ENCODE data around the gene MRPL42. TPM values are rescaled to one million over a fixed set of nuclear protein-coding genes. Genes with fewer than 3 reads are reported as not detected.
"Not testable (repeated sequence)": the region's sequence is repeated elsewhere in the genome, so short reads cannot be mapped to it uniquely, and the experiment has no call there.

The MRPL42 gene
- total RNA-seq, 1 donor from 2014 or later = 44.6 TPM

DNA sequence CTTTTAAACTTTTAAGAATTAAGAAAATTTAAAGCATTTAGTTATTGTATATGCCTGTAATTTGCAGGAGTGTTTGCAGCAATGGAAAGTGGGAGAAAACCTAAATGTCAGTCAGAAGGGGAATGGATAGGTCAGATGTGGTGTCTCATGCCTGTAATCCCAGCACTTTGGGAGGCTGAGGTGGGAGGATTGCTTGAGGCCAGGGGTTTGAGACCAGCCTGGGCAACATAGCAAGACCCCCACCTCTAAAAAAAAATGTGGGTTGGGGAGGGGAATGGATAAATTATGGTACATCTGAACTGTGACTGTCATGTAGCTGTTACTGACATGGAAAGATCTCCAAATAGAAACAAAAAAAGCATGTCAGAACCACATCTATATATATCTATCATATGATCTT, 2.1 kb downstream of the MRPL42 start:
- Mint-ChIP-seq H3K36me3 (ENCODE audit: low read depth) (peaks cover 37% of the 10 kb centered on the region), H3K4me3 (no peak overlapping the region), H3K4me1 (peaks cover 23% of the 10 kb centered on the region), H3K27me3 (no peaks in the 10 kb centered on the region), H3K27ac (no peak overlapping the region), H3K9me3 (no peaks in the 10 kb centered on the region)
- ChIA-PET CTCF (interaction anchor here (0.6 to 1.3 kb wide), 2 partner anchors 33 to 633 kb away, joined by 3 read pairs; no protein-coding TSS in a partner anchor), POLR2A (no interaction called here)
- ATAC-seq (ENCODE audit: low read depth) = no peak
- no peak for DNase-seq
- intact Hi-C loops (cut with micrococcal nuclease) = loop anchor here (5.0 kb wide), 1 partner anchor 1748 kb away; the partner anchor contains the start of genes FGD6 and VEZT
- TF ChIP-seq, protein P1, sequence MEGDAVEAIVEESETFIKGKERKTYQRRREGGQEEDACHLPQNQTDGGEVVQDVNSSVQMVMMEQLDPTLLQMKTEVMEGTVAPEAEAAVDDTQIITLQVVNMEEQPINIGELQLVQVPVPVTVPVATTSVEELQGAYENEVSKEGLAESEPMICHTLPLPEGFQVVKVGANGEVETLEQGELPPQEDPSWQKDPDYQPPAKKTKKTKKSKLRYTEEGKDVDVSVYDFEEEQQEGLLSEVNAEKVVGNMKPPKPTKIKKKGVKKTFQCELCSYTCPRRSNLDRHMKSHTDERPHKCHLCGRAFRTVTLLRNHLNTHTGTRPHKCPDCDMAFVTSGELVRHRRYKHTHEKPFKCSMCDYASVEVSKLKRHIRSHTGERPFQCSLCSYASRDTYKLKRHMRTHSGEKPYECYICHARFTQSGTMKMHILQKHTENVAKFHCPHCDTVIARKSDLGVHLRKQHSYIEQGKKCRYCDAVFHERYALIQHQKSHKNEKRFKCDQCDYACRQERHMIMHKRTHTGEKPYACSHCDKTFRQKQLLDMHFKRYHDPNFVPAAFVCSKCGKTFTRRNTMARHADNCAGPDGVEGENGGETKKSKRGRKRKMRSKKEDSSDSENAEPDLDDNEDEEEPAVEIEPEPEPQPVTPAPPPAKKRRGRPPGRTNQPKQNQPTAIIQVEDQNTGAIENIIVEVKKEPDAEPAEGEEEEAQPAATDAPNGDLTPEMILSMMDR (IDR thresholded peaks at IDR 0.05) = no peak

DNA sequence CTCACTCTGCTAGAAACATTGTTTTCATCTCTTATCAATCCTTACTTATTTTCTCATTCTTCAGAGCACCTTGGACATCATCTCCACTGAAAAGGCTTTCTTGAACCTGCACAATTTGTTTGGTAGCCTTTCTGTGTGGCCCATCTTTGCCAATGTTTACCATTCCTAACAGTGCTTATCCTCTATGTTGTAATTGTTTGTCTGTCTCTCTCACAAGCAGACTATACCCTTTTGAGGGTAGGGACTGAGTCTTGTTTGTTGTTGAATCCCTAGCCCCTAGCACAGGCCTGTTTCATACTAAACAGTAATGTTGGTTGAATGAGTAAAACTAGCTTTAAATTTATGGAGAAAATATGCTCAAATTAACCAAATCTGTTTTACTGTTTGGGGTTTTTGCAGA, 9.2 kb downstream of the MRPL42 start:
- Mint-ChIP-seq H3K36me3 (ENCODE audit: low read depth) (peaks cover 58% of the 10 kb centered on the region), H3K4me3 (no peak overlapping the region), H3K27ac (no peak overlapping the region), H3K4me1 (no peaks in the 10 kb centered on the region), H3K27me3 (no peaks in the 10 kb centered on the region), H3K9me3 (no peaks in the 10 kb centered on the region)
- ChIA-PET CTCF (interaction anchor here (1.3 to 1.5 kb wide), 2 partner anchors 9 to 26 kb away, joined by 4 read pairs; partner anchors contain the start of gene MRPL42), POLR2A (interaction anchor here (0.8 kb wide), 1 partner anchor 155 kb away, joined by 3 read pairs; no protein-coding TSS in a partner anchor)
- no peak for DNase-seq
- ATAC-seq (ENCODE audit: low read depth) = no peak
- intact Hi-C loops (cut with micrococcal nuclease) = no loop called here
- TF ChIP-seq, protein P1 (IDR thresholded peaks at IDR 0.05) = no peak

DNA sequence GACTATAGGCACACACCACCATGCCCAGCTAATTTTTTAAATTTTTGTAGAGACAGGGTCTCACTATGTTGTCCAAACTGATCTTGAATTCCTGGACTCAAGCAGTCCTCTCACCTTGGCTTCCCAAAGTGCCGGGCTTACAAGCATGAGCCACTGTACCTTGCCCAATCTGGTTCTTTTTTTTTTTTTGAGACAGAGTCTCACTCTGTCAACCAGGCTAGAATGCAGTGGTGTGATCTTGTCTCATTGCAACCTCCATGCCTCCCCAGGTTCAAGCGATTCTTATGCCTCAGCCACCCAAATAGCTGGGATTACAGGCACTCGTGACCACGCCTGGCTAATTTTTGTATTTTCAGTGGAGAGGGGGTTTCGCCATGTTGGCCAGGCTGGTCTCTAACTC, 15.4 kb downstream of the MRPL42 start:
- ChIA-PET CTCF (interaction anchor here (1.5 kb wide), 1 partner anchor 20 kb away, joined by 8 read pairs; no protein-coding TSS in a partner anchor), POLR2A (no interaction called here)
- Mint-ChIP-seq H3K27me3 (no peaks in the 10 kb centered on the region), H3K36me3 (ENCODE audit: low read depth) (peaks cover 48% of the 10 kb centered on the region), H3K4me3 (no peak overlapping the region), H3K27ac (no peak overlapping the region), H3K4me1 (no peaks in the 10 kb centered on the region), H3K9me3 (no peaks in the 10 kb centered on the region)
- ATAC-seq (ENCODE audit: low read depth) (no peak), DNase-seq (no peak)
- intact Hi-C loops (cut with micrococcal nuclease) = no loop called here
- TF ChIP-seq, protein P1 (IDR thresholded peaks at IDR 0.05) = no peak

DNA sequence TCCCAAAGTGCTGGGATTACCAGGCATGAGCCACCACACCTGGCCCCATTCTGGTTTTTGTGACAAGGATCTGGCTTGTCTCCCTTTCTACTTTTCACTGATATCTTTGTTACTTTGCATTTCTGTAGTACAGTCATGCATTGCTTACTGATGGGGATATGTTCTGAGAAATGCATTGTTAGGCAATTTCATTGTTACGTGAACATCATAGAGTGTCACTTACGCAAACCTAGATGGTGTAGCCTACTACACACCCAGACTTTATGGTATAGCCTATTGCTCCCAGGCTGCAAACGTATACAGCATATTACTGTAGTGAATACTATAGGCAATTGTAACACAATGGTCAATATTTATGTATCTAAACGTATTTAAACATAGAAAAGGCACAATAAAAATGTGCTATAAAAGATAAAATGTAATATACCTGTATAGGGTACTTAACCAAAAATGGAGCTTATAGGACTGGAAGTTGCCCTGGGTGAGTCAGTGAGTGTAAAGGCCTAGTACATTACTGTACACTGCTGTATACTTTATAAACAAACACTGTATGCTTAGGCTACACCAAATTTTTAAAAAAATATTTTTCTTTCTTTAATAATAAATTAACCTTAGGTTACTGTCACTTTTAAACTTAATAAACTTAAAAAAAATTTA, 16.0 kb downstream of the MRPL42 start:
- ChIA-PET POLR2A (no interaction called here), CTCF (interaction anchor here (1.5 to 1.6 kb wide), 2 partner anchors 20 to 619 kb away, joined by 7 to 10 read pairs; no protein-coding TSS in a partner anchor)
- Mint-ChIP-seq H3K36me3 (ENCODE audit: low read depth) (peaks cover 45% of the 10 kb centered on the region), H3K4me1 (no peaks in the 10 kb centered on the region), H3K27me3 (no peaks in the 10 kb centered on the region), H3K4me3 (no peak overlapping the region), H3K9me3 (no peaks in the 10 kb centered on the region), H3K27ac (no peak overlapping the region)
- no peak for DNase-seq
- TF ChIP-seq, protein P1 (IDR thresholded peaks at IDR 0.05) = no peak
- intact Hi-C loops (cut with micrococcal nuclease) = no loop called here
- ATAC-seq (ENCODE audit: low read depth) = no peak

DNA sequence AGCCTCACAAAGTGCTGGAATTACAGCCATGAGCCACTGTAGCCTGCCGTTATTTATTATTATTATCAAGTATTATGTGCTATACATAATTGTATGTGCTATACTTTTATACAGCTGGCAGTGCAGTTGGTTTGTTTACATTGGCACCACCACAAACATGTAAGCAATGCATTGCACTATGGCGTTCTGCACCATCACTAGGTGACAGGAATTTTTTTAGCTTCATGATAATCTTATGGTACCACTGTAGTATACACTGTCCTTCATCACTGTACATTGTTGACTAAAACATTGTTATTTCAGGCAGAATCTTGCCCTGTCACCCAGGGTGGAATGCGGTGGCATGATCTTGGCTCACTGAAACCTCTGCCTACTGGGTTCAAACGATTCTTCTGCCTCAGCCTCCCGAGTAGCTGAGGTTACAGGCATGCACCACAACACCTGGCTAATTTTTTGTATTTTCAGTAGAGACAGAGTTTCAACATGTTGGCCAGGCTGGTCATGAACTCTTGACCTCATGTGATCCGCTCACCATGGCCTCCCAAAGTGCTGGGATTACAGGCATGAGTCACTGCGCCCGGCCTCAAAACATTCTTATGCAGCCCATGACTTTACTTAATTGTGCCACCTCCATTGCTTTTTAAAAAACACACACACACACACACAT, 17.1 kb downstream of the MRPL42 start:
- peaks cover 44% of the 10 kb centered on the region for H3K36me3 Mint-ChIP-seq (ENCODE audit: low read depth)
- POLR2A ChIA-PET = no interaction called here
- TF ChIP-seq, protein P1 (IDR thresholded peaks at IDR 0.05) = no peak
- ATAC-seq (ENCODE audit: low read depth) (no peak), DNase-seq (no peak)
- H3K27ac Mint-ChIP-seq = no peak overlapping the region
- H3K4me3 Mint-ChIP-seq = no peak overlapping the region
- CTCF ChIA-PET = interaction anchor here (1.5 to 1.6 kb wide), 2 partner anchors 18 to 618 kb away, joined by 7 to 10 read pairs; no protein-coding TSS in a partner anchor
- no peaks in the 10 kb centered on the region for H3K4me1 Mint-ChIP-seq
- H3K27me3 Mint-ChIP-seq = no peaks in the 10 kb centered on the region
- intact Hi-C loops (cut with micrococcal nuclease) = no loop called here
- H3K9me3 Mint-ChIP-seq = no peaks in the 10 kb centered on the region

DNA sequence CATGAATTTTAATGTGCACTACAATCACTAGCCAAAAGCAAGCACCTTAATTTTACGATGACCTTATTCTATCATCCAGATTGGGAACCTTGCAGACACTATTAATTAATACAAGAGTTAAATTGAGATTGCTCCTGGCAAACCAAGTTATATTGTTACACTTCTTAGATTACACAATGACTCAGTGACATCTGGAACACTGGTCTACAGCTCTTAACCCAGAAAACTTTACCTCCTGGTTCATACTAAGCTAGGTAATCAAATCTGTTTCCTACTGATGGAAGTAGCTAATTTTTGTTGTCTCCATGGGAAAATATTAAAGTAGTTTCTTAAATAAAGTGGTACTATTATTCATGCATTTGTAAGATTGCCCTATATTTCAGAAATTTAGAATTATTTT, 25.5 kb downstream of the MRPL42 start:
- H3K4me3 Mint-ChIP-seq; DNase-seq; H3K27me3 Mint-ChIP-seq; CTCF ChIA-PET; ATAC-seq (ENCODE audit: low read depth); H3K4me1 Mint-ChIP-seq; intact Hi-C loops (cut with micrococcal nuclease); H3K9me3 Mint-ChIP-seq; H3K27ac Mint-ChIP-seq; POLR2A ChIA-PET: not testable (repeated sequence)
- H3K36me3 Mint-ChIP-seq (ENCODE audit: low read depth) = peaks cover 68% of the 10 kb centered on the region
